ENCODE measurements around the gene PPP2R5A. TPM values are rescaled to one million over a fixed set of nuclear protein-coding genes. Genes with fewer than 3 reads are reported as not detected.

Gene PPP2R5A
- polyA plus RNA-seq, 1 of the 3 experiments (the other 2 are of a cell fraction): 5.4 TPM

DNA sequence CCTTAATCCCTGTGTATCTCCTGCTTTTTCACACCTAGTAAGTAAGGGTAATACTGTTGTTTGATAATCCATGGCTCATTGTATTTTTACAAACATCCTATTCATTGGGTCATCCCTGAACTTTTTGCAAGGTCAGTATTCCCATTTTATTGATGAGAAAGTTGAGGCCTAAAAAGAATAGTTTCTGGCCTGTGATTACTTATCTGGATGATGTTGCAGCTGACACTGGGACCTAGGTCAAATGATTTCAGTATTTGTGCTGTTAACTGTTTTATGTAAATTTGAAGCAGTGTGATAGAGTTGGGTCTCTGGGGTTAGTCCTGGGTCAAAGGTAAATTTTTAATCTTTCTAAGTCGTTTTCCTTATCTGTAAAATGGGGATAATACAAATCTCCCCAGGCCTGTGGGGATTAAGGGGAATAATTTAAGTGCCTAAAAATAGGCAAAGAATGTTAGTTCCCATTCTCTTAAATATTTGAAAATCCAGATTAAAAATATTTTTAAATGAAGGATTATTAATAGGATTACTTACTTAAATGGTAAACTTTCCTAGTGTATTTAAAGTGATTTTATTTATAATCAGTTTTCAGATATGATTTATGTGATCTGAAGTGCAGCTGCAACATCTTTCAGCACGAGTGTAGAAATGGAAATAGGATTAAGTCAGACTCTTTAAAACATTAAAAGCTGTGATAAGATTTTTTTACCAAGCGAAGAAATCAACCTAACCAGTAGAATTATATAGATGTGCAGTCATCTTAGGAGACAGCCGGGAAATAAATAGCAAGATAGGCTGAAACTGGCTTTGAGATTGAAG is 4.3 kb downstream of the PPP2R5A start:
- no peaks in the 10 kb centered on the region for H3K9me2 ChIP-seq
- no peak for TF ChIP-seq EZH2phosphoT487 (IDR thresholded peaks at IDR 0.05; ENCODE audit: borderline replicate concordance, low read depth)
- no peak for TF ChIP-seq YY1 (IDR thresholded peaks at IDR 0.05; ENCODE audit: low read depth)
- H3K4me2 ChIP-seq: no peak overlapping the region
- peaks cover 42% of the 10 kb centered on the region for H3K79me2 ChIP-seq (ENCODE audit: insufficient read depth)
- no peak for DNase-seq
- 89% methylated on average over 4 of the region's 4 CpGs for WGBS (ENCODE audit: low lambda C conversion rate)
- peaks cover 24% of the 10 kb centered on the region for H3F3A ChIP-seq (replicated peaks; ENCODE audit: insufficient read depth)
- peaks cover 13% of the 10 kb centered on the region; the same call in 1 of the 2 replicates for H4K20me1 ChIP-seq (ENCODE audit: insufficient read depth)
- peaks cover 7 to 32% of the 10 kb centered on the region in 2 experiments; a peak in 3 of 4 replicates for H3K4me1 ChIP-seq (ENCODE audit: control insufficient read depth in 1 of 2, insufficient read depth in 2 of 2, low read depth in 1 of 2, low read length in 1 of 2)
- H3K27ac ChIP-seq (ENCODE audit: low read depth in 2 of 2, low read length in 1 of 2): peak overlapping the region in 1 of 2 experiments; percentile 25; a peak in 1 of 4 replicates
- ChIA-PET POLR2A (no interaction called here), CTCF (interaction anchor here (0.6 to 7.9 kb wide), 2 partner anchors 218 to 230 kb away, joined by 3 to 103 read pairs; no protein-coding TSS in a partner anchor)
- H3K36me3 ChIP-seq (replicated peaks in 1 of 2; ENCODE audit: control insufficient read depth in 1 of 2, insufficient read depth in 2 of 2, low read length in 1 of 2): no peaks in the 10 kb centered on the region
- no peak overlapping the region for H3K9ac ChIP-seq
- no peak overlapping the region for H2AFZ ChIP-seq (ENCODE audit: low read depth)
- H3K4me3 ChIP-seq (ENCODE audit: low read depth in 2 of 2, low read length in 1 of 2): no peak overlapping the region
- no peaks in the 10 kb centered on the region for H3K9me3 ChIP-seq
- H3K27me3 ChIP-seq (ENCODE audit: insufficient read depth): no peaks in the 10 kb centered on the region

DNA sequence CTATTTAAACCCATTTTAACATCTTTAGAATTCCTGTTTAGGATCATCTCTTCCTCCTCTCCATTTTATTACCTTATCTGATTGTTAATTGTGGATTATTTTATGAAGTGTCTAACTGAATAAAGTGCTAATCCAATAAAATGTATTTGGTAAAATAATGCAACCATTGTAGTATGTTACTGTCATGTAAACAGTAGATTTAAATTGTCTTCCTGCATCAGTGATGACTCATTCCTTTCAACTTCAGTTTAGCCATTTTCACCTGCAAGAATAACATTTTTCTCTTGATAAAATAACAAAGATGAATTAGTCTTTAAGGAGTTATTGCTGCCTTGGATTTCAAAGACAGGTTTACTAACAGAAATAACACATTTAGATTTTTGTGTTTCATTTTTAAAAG is 5.4 kb downstream of the PPP2R5A start:
- peaks cover 52% of the 10 kb centered on the region for H3K79me2 ChIP-seq (ENCODE audit: insufficient read depth)
- H3K4me3 ChIP-seq (ENCODE audit: low read depth in 2 of 2, low read length in 1 of 2): no peak overlapping the region
- H3K27ac ChIP-seq (ENCODE audit: low read depth in 2 of 2, low read length in 1 of 2): 0 out of 4 replicates have a peak overlapping the region, but pooled peaks of 1 of the 2 experiments have one; percentile 1
- no peaks in the 10 kb centered on the region for H3K27me3 ChIP-seq (ENCODE audit: insufficient read depth)
- H3K9ac ChIP-seq: no peak overlapping the region
- H4K20me1 ChIP-seq (ENCODE audit: insufficient read depth): peaks cover 13% of the 10 kb centered on the region; the same call in 1 of the 2 replicates
- CTCF ChIA-PET: interaction anchor here (0.6 to 7.9 kb wide), 17 partner anchors 9 to 610 kb away, joined by 3 to 103 read pairs (median 5); no protein-coding TSS in a partner anchor
- peaks cover 7 to 32% of the 10 kb centered on the region in 2 experiments; a peak in 3 of 4 replicates for H3K4me1 ChIP-seq (ENCODE audit: control insufficient read depth in 1 of 2, insufficient read depth in 2 of 2, low read depth in 1 of 2, low read length in 1 of 2)
- no peak overlapping the region for H2AFZ ChIP-seq (ENCODE audit: low read depth)
- H3K4me2 ChIP-seq: 0 out of 2 replicates have a peak overlapping the region, but pooled peaks have one; percentile 7
- no peak for TF ChIP-seq RCOR1 (IDR thresholded peaks at IDR 0.05; ENCODE audit: low read length)
- peak; percentile 39 for TF ChIP-seq JUND (IDR thresholded peaks at IDR 0.05)
- no peak for DNase-seq
- POLR2A ChIA-PET: no interaction called here
- H3K36me3 ChIP-seq (replicated peaks in 1 of 2; ENCODE audit: control insufficient read depth in 1 of 2, insufficient read depth in 2 of 2, low read length in 1 of 2): no peaks in the 10 kb centered on the region
- H3F3A ChIP-seq (replicated peaks; ENCODE audit: insufficient read depth): peaks cover 24% of the 10 kb centered on the region
- H3K9me3 ChIP-seq: no peaks in the 10 kb centered on the region
- no peaks in the 10 kb centered on the region for H3K9me2 ChIP-seq

DNA sequence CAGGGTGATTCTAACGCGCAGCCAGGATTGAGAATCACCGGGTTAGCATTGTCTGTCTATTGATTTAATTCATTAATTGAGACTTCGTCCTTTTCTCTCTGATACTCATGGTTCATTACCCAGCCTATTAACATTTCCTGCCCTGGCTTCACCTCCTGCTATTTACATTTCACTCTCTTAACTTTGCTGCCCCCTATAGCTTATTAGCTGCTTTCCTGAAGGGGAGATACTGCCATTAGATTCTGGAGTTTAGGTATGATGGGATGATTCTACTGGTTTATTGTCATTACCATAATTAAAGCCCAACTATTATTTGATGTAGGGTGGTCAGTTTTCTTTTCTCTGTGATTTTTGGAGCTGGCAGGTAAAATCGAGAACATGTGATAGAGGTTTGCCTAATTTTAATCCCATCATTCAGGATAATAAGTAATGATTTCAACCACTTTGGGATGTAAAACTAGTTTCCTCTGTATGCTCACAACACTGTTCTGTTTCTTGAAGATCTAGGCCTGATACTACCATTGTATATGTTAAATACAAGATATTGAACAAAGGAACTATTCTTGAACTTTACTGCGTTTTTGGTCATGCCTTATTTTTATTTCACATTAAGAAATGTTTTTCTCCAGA is 6.4 kb downstream of the PPP2R5A start:
- peaks cover 50% of the 10 kb centered on the region for H3K79me2 ChIP-seq (ENCODE audit: insufficient read depth)
- H3K9me3 ChIP-seq: no peaks in the 10 kb centered on the region
- CTCF ChIA-PET: interaction anchor here (0.6 to 7.9 kb wide), 23 partner anchors 8 to 611 kb away, joined by 3 to 103 read pairs (median 4); no protein-coding TSS in a partner anchor
- DNase-seq: peak; percentile 71
- H3K9me2 ChIP-seq: no peaks in the 10 kb centered on the region
- H3K4me3 ChIP-seq (ENCODE audit: low read depth in 2 of 2, low read length in 1 of 2): no peak overlapping the region
- H3K36me3 ChIP-seq (replicated peaks in 1 of 2; ENCODE audit: control insufficient read depth in 1 of 2, insufficient read depth in 2 of 2, low read length in 1 of 2): no peaks in the 10 kb centered on the region
- 0 out of 2 replicates have a peak overlapping the region, but pooled peaks have one; percentile 7 for H3K4me2 ChIP-seq
- POLR2A ChIA-PET: no interaction called here
- WGBS (ENCODE audit: low lambda C conversion rate): 72% methylated on average over 6 of the region's 6 CpGs
- no peak overlapping the region for H3K27ac ChIP-seq (ENCODE audit: low read depth in 2 of 2, low read length in 1 of 2)
- H2AFZ ChIP-seq (ENCODE audit: low read depth): no peak overlapping the region
- H3F3A ChIP-seq (replicated peaks; ENCODE audit: insufficient read depth): peaks cover 24% of the 10 kb centered on the region
- peaks cover 13% of the 10 kb centered on the region; the same call in 1 of the 2 replicates for H4K20me1 ChIP-seq (ENCODE audit: insufficient read depth)
- H3K4me1 ChIP-seq (ENCODE audit: control insufficient read depth in 1 of 2, insufficient read depth in 2 of 2, low read depth in 1 of 2, low read length in 1 of 2): peaks cover 7 to 32% of the 10 kb centered on the region in 2 experiments; a peak in 3 of 4 replicates
- no peak overlapping the region for H3K9ac ChIP-seq
- no peaks in the 10 kb centered on the region for H3K27me3 ChIP-seq (ENCODE audit: insufficient read depth)
- peak; percentile 90 for TF ChIP-seq RAD21 (IDR thresholded peaks at IDR 0.05; ENCODE audit: low read length)
- TF ChIP-seq, protein P1, sequence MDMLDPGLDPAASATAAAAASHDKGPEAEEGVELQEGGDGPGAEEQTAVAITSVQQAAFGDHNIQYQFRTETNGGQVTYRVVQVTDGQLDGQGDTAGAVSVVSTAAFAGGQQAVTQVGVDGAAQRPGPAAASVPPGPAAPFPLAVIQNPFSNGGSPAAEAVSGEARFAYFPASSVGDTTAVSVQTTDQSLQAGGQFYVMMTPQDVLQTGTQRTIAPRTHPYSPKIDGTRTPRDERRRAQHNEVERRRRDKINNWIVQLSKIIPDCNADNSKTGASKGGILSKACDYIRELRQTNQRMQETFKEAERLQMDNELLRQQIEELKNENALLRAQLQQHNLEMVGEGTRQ (IDR thresholded peaks at IDR 0.05; ENCODE audit: borderline replicate concordance, low read depth, low read length): no peak
- TF ChIP-seq GABPA (IDR thresholded peaks at IDR 0.05; ENCODE audit: low read depth): no peak
- TF ChIP-seq, protein P2, sequence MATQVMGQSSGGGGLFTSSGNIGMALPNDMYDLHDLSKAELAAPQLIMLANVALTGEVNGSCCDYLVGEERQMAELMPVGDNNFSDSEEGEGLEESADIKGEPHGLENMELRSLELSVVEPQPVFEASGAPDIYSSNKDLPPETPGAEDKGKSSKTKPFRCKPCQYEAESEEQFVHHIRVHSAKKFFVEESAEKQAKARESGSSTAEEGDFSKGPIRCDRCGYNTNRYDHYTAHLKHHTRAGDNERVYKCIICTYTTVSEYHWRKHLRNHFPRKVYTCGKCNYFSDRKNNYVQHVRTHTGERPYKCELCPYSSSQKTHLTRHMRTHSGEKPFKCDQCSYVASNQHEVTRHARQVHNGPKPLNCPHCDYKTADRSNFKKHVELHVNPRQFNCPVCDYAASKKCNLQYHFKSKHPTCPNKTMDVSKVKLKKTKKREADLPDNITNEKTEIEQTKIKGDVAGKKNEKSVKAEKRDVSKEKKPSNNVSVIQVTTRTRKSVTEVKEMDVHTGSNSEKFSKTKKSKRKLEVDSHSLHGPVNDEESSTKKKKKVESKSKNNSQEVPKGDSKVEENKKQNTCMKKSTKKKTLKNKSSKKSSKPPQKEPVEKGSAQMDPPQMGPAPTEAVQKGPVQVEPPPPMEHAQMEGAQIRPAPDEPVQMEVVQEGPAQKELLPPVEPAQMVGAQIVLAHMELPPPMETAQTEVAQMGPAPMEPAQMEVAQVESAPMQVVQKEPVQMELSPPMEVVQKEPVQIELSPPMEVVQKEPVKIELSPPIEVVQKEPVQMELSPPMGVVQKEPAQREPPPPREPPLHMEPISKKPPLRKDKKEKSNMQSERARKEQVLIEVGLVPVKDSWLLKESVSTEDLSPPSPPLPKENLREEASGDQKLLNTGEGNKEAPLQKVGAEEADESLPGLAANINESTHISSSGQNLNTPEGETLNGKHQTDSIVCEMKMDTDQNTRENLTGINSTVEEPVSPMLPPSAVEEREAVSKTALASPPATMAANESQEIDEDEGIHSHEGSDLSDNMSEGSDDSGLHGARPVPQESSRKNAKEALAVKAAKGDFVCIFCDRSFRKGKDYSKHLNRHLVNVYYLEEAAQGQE (IDR thresholded peaks at IDR 0.05; ENCODE audit: low read depth, low read length): no peak
- no peak for TF ChIP-seq FOSL2 (IDR thresholded peaks at IDR 0.05; ENCODE audit: borderline replicate concordance, low read depth)
- TF ChIP-seq, protein P3, sequence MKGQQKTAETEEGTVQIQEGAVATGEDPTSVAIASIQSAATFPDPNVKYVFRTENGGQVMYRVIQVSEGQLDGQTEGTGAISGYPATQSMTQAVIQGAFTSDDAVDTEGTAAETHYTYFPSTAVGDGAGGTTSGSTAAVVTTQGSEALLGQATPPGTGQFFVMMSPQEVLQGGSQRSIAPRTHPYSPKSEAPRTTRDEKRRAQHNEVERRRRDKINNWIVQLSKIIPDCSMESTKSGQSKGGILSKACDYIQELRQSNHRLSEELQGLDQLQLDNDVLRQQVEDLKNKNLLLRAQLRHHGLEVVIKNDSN (IDR thresholded peaks at IDR 0.05; ENCODE audit: borderline replicate concordance, low read depth): no peak
- TF ChIP-seq EP300 (IDR thresholded peaks at IDR 0.05; ENCODE audit: borderline replicate concordance in 1 of 2, low read depth in 1 of 2, low read length in 1 of 2): no peak
- TF ChIP-seq SMC3 (IDR thresholded peaks at IDR 0.05; ENCODE audit: low read depth, low read length): peak; percentile 76
